Measurements from ENCODE around the gene TBC1D10A.

The TBC1D10A gene

GRCh38 chr22:30310881-30311771, 15.6 kb downstream of the TBC1D10A start:
- peak overlapping the region; percentile 18; the same call in 1 of the 2 replicates for H3K27ac ChIP-seq
- no peak for TF ChIP-seq ZFX (IDR thresholded peaks at IDR 0.05; ENCODE audit: borderline replicate concordance)
- TF ChIP-seq CTCF (IDR thresholded peaks at IDR 0.05) = no peak

DNA sequence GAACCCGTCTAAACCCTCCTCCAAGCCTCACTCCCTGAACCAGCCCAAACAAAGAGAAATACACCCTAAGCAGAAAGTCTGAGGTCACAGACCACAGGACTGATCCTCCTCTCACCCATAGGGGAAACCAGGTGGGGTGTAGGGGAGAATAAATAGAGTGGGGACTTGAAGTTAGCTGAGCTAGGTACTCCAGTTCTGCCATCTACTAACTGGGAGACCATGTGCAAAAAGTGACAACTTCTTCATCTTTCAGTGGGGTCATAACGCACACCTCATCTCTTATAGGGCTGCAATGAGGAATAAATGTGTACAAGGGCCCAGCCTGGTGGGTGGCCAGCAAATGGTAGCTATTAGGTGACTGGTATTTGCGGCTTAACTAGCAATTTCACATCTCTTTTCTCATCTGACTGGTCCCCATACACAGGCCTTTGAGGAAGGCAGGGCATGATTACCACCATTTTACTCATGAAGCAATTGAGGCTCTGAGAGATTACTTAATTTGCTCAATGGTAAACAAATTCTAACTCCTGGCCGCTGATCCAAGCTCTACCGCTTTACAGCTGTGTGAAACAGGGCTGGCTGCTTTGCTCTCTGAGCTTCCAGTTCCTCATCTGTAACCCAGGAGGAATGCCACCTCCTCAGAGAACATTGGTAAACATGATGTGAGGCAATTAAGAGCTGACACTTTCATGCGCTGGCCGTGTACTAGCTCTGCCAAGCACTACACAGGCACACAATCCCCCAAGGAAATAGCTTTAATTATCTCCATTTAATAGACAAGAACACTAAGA, 16.6 kb downstream of the TBC1D10A start:
- H3K27ac ChIP-seq = peak overlapping the region; percentile 4; the same call in 1 of the 2 replicates
- TF ChIP-seq CTCF (IDR thresholded peaks at IDR 0.05) = no peak

GRCh38 chr22:30308518-30309230, 18.1 kb downstream of the TBC1D10A start:
- no peak overlapping the region for H3K27ac ChIP-seq
- TF ChIP-seq CTCF (IDR thresholded peaks at IDR 0.05) = no peak

DNA sequence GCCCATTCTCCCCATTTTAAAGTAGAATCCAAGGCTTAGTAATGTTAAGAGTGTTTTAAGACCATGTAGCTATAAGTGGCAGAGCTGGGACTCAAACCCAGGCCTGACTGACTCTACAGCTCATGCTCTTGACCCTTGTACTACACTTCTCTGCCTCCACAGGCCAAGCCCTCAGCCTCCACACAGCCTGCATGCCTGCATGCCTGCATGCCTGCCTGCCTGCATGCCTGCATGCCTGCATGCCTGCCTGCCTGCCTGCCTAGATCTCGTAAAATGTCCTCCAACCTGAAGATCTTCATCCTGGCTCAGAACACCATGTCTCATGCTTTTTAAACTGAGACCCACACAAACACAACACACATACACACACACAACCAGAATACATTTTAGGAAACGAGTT, 18.6 kb downstream of the TBC1D10A start:
- no peak for TF ChIP-seq CTCF (IDR thresholded peaks at IDR 0.05)
- no peak for TF ChIP-seq ZFX (IDR thresholded peaks at IDR 0.05; ENCODE audit: borderline replicate concordance)
- no peak overlapping the region for H3K27ac ChIP-seq

DNA sequence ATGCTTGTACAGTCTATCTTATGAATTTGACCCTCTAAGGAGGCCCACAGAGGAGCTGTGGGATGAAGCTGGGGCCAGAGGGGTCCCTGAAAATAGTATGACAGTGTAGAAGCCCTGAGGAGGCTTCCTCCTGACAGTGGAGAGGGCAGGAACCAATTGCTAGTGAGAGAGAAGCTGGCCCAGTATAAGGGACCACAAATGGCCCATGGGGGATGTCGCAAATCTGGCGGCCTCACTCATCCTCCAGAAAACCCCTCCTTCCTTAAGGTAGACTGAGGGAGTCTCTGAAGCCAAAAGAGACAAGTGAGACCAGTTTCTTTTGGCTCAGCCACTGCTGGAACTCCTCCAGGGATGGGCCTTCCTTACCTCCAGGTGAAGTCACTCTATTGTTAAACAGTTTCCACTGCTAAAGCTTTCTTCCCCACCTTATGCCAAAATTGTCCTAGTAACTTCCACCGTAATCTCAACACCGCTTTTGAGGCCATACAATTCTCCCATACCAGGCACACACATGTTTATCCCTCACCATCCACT, 19.6 kb downstream of the TBC1D10A start:
- TF ChIP-seq ZFX (IDR thresholded peaks at IDR 0.05; ENCODE audit: borderline replicate concordance) (no peak), CTCF (IDR thresholded peaks at IDR 0.05) (no peak)
- H3K27ac ChIP-seq = no peak overlapping the region

DNA sequence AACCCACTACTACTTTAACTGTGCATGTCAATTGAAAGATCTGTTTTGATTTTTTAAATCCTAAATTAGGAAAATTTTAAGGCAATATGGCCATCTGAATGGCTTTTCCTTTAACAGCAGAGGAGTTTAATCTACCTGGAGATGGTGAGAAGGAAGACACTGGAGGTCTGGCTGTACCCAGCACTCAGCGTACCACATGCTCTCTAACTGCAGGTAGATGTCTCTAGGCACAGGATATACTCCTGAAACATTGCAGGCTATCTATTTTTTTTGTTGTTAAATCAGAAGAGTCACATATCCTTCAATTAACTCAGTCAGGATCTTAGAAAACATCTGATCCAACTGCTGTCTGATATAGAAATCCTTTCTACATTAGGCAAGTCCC, 20.1 kb downstream of the TBC1D10A start:
- no peak for TF ChIP-seq ZFX (IDR thresholded peaks at IDR 0.05; ENCODE audit: borderline replicate concordance)
- no peak for TF ChIP-seq CTCF (IDR thresholded peaks at IDR 0.05)
- no peak overlapping the region for H3K27ac ChIP-seq

Measured in 22Rv1 (cell line).